GM12873 (cell line): ENCODE results near the gene HIC1.

Experiments
- TF ChIP-seq, protein P1 (sequence below): IDR thresholded peaks from 2 replicates; pipeline ENCODE4 v1.5.1; 2012; ENCODE audit warnings: low read depth, mild to moderate bottlenecking, moderate library complexity, low read length, control low read depth; ENCODE audit not compliant: insufficient read depth; ENCODE audit errors: missing control alignments

The HIC1 gene

DNA sequence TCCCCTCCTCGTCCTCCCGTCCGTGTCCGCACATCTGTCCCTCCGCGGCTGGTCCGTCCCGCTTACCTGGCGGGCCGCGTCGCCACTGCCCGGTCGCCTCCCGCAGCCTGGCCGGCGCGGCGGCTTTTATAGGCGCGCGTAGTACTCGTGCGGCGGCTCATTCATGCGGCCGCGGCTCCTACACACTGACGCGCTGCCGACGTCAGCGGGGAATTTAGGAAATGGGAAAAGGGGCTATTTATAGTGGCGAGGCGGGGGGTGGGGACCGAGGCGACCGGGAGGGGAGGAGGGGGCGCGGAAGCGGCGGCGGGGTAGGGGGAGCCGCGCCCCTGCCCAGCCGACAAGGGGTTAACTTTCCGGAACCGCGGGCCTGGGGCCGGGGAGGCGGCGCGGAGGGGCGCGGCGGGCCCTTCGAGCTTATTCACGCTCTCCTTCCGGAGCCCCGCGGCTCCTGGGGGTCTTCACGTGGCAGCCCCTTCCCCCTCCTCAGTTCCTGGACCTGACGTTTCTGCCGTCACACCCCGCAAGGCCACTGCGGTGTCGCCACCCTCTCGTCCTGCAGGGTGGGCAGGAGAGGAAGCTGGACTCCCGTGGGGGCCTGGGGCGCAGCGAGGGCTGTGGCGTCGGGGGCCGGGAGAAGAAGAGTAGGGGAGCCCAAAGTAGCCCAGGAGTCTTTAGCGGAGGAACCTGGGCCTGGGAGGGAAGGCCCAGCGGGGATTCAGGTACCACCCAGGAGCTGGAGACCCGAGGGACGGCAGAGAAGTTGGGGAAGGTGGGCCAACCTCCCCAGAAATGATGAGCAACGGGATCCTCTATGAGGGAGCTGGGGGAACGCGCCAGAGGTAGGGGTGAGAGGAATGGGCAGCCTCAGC is 3.6 kb upstream of the HIC1 start:
- TF ChIP-seq, protein P1, sequence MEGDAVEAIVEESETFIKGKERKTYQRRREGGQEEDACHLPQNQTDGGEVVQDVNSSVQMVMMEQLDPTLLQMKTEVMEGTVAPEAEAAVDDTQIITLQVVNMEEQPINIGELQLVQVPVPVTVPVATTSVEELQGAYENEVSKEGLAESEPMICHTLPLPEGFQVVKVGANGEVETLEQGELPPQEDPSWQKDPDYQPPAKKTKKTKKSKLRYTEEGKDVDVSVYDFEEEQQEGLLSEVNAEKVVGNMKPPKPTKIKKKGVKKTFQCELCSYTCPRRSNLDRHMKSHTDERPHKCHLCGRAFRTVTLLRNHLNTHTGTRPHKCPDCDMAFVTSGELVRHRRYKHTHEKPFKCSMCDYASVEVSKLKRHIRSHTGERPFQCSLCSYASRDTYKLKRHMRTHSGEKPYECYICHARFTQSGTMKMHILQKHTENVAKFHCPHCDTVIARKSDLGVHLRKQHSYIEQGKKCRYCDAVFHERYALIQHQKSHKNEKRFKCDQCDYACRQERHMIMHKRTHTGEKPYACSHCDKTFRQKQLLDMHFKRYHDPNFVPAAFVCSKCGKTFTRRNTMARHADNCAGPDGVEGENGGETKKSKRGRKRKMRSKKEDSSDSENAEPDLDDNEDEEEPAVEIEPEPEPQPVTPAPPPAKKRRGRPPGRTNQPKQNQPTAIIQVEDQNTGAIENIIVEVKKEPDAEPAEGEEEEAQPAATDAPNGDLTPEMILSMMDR, result no peak

DNA sequence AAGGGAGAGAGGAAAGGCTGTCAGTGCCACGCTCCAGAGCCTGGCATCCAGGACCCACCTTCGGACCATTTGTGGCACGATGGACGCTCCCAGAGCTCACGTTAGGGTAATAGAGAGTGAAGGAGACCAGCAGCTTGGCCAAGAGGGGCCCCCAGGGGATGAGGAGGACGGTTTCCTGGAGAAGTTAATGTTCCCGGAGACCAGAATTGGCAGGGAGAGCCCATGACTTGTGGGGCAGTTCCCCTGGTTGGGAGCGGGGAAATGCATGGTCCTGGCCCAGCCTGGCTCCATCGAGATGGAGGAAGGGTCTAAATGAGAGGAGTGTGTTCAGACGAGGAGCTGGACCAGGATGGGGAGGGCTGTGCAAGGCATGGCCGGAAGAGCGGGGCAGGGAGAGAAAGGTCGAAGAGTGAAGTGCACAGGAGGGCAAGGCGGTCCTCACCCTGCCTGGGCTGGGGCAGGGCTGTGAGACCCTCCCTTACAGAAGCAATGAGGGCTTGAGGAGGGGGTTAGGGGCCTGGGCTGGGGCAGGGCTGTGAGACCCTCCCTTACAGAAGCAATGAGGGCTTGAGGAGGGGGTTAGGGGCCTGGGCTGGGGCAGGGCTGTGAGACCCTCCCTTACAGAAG is 2.9 kb upstream of the HIC1 start:
- TF ChIP-seq, protein P1, result no peak

DNA sequence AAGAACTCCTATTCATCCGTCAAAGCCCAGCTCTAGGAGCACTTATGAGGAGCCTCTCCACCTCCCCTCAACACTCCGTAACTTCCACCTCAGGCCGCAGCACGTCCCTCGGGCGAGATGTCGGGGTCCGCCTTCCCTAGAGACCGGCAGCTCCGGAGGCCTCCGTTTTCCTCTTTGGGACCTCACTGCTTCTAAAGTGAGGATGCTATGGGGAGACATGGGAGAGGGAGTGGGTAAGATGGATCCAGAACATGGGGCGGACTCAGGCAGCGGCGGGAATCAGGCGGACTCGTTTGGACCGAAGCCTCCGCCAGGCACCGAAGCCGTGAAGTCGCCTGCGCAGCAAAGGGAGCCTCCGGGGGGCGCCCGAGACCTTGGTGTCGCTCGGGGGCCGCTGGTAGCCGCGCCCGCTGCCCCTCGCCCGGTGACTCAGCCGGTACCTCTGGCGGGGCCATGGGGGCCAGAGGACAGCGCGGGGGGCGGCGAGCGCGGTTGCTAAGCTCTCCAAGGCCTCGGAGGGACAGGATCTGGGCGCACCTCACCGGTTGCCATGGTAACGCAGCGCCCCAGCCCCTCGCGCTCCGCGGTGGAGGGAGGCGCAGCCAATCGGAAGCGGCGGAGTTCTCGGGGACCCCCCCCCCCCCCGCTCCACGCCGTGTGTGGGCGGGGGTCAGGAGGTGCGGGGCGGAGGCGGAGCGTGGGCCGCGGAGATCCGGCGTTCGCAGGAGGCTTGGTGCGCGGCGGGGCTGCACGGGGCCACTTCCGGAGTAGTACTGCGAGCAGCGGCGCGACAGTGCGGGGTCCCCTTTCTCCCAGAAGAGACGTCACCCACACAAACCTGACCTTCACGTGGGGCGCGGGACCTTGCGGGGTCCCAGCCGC is 1.3 kb upstream of the HIC1 start:
- TF ChIP-seq, protein P1, result peak; percentile 76

DNA sequence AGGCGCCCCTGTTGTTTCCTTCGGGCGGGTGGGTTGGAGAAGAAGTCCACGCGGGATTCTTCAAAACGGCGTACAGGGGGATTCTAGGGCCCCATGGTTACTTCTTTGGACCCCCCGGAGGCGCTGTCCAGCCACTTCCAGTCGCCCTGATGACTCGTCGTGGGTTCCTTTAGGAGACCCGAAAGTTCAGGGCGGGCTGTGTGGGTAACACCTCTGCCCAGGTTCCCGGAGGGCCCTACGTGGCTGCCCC is 716 bp upstream of the HIC1 start:
- TF ChIP-seq, protein P1, result no peak

DNA sequence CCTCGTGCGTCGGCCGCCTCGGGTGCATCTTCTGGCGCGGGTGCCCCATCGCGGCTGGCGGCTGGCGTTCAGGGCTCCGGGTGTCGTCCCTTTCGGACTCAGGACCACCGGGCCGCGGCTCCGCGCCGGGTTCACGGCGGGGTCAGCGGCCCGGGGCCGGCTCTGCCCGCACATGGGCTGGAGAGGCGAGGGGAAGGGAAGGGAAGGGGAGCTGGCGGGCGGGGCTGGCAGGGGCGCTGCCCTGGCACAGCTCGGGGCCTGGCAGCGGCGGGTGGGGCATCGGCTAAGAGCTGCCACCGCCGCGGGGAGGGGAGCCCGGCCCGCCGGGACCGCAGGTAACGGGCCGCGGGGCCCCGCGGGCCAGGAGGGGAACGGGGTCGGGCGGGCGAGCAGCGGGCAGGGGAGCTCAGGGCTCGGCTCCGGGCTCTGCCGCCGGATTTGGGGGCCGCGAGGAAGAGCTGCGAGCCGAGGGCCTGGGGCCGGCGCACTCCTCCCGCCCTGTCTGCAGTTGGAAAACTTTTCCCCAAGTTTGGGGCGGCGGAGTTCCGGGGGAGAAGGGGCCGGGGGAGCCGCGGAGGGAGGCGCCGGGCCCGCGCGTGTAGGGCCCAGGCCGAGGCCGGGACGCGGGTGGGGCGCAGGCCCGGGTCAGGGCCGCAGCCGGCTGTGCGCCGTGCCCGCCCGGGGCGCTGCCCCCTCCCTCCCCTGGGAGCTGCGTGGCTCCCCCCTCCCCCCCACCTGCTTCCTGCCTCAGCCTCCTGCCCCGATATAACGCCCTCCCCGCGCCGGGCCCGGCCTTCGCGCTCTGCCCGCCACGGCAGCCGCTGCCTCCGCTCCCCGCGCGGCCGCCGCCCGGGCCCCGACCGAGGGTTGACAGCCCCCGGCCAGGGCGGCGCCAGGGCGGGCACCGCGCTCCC is 646 bp downstream of the HIC1 start:
- TF ChIP-seq, protein P1, result no peak

DNA sequence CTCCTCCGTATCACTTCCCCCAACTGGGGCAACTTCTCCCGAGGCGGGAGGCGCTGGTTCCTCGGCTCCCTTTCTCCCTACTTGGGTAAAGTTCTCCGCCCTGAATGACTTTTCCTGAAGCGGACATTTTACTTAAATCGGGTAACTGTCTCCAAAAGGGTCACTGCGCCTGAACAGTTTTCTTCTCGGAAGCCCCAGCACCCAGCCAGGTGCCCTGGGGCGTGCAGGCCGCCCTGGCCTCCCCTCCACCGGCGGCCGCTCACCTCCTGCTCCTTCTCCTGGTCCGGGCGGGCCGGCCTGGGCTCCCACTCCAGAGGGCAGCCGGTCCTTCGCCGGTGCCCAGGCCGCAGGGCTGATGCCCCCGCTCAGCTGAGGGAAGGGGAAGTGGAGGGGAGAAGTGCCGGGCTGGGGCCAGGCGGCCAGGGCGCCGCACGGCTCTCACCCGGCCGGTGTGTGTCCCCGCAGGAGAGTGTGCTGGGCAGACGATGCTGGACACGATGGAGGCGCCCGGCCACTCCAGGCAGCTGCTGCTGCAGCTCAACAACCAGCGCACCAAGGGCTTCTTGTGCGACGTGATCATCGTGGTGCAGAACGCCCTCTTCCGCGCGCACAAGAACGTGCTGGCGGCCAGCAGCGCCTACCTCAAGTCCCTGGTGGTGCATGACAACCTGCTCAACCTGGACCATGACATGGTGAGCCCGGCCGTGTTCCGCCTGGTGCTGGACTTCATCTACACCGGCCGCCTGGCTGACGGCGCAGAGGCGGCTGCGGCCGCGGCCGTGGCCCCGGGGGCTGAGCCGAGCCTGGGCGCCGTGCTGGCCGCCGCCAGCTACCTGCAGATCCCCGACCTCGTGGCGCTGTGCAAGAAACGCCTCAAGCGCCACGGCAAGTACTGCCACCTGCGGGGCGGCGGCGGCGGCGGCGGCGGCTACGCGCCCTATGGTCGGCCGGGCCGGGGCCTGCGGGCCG is 1.6 kb downstream of the HIC1 start:
- TF ChIP-seq, protein P1, result peak; percentile 43
